ENCODE data around the gene MEF2C.

DNA sequence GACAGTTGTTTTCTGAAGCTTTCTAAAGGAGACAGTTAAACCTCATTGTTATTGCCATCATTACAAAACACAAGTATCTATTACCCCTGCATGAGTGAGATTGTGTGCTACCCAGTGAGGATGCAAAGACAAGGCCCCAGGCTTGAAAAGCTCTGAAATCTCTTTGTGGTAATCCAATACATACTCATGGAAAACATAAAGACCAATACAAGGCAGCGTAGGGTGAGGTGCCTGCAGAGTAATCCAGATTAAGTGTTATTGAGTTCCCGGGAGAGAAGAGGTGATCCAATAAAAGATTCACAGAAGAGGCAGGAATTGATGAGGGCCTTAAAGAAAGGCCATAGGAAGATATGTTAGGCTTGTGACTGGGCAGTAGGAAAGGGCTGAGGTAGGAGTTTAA lies 150.1 kb downstream of the MEF2C start:
- TF ChIP-seq, protein P1, sequence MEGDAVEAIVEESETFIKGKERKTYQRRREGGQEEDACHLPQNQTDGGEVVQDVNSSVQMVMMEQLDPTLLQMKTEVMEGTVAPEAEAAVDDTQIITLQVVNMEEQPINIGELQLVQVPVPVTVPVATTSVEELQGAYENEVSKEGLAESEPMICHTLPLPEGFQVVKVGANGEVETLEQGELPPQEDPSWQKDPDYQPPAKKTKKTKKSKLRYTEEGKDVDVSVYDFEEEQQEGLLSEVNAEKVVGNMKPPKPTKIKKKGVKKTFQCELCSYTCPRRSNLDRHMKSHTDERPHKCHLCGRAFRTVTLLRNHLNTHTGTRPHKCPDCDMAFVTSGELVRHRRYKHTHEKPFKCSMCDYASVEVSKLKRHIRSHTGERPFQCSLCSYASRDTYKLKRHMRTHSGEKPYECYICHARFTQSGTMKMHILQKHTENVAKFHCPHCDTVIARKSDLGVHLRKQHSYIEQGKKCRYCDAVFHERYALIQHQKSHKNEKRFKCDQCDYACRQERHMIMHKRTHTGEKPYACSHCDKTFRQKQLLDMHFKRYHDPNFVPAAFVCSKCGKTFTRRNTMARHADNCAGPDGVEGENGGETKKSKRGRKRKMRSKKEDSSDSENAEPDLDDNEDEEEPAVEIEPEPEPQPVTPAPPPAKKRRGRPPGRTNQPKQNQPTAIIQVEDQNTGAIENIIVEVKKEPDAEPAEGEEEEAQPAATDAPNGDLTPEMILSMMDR (IDR thresholded peaks at IDR 0.05): no peak
- TF ChIP-seq EZH2 (IDR thresholded peaks at IDR 0.05): no peak
